Neuronal stem cell (in vitro differentiated cells): Measurements from ENCODE around the gene OVCH1.

ENCODE experiments used
- DNase-seq: peaks from one replicate; pipeline ENCODE4 v3.0.0-alpha.2; 2013; ENCODE audit warnings: low spot score
- H2AFZ ChIP-seq: one replicate; pipeline ENCODE4 v1.6.1; 2013; ENCODE audit warnings: mild to moderate bottlenecking, low read length, inconsistent platforms
- H2AK5ac ChIP-seq: 2 replicates; pipeline ENCODE4 v1.6.1; 2013; ENCODE audit warnings: low read depth, mild to moderate bottlenecking, inconsistent platforms, low read length, moderate library complexity, mixed read lengths
- H2BK120ac ChIP-seq: 2 replicates; pipeline ENCODE4 v1.6.1; 2013; ENCODE audit warnings: low read depth, mild to moderate bottlenecking, inconsistent platforms, low read length, moderate library complexity, mixed read lengths
- H2BK12ac ChIP-seq: one replicate; pipeline ENCODE4 v1.6.1; 2013; ENCODE audit warnings: low read length, inconsistent platforms
- H2BK15ac ChIP-seq: 2 replicates; pipeline ENCODE4 v1.6.1; 2013; ENCODE audit warnings: mild to moderate bottlenecking, low read length, inconsistent platforms, mixed read lengths
- H2BK5ac ChIP-seq: one replicate; pipeline ENCODE4 v1.6.1; 2013; ENCODE audit warnings: inconsistent platforms, mild to moderate bottlenecking, low read length, moderate library complexity
- H3K14ac ChIP-seq: one replicate; pipeline ENCODE4 v1.6.1; 2013; ENCODE audit warnings: low read length, inconsistent platforms
- H3K18ac ChIP-seq: 2 replicates; pipeline ENCODE4 v1.6.1; 2013; ENCODE audit warnings: low read length, inconsistent platforms
- H3K23ac ChIP-seq: 2 replicates; pipeline ENCODE4 v1.6.1; 2013; ENCODE audit warnings: low read depth, mild to moderate bottlenecking, mixed read lengths, low read length, inconsistent platforms; ENCODE audit not compliant: poor library complexity
- H3K27ac ChIP-seq: replicated peaks from 3 replicates; pipeline ENCODE4 v1.5.1; 2013; ENCODE audit warnings: low read length, inconsistent platforms
- H3K27me3 ChIP-seq, 3 experiments: 2 replicates each; pipeline ENCODE4 v1.6.1; 2013; ENCODE audit warnings: low read length in 3 of 3, mild to moderate bottlenecking in 2 of 3, inconsistent platforms in 1 of 3, low read depth in 1 of 3, mixed read lengths in 1 of 3, moderate library complexity in 1 of 3; ENCODE audit not compliant: control insufficient read depth in 3 of 3, insufficient read depth in 3 of 3
- H3K36me3 ChIP-seq, 2 donors: replicated peaks in 1 of 2; 2 replicates each; pipeline ENCODE4 v1.6.1; 2013; ENCODE audit warnings: low read length in 2 of 2; ENCODE audit not compliant: control insufficient read depth in 2 of 2, insufficient read depth in 2 of 2
- H3K4ac ChIP-seq: 2 replicates; pipeline ENCODE4 v1.6.1; 2013; ENCODE audit warnings: inconsistent platforms, mild to moderate bottlenecking, low read length, moderate library complexity
- H3K4me1 ChIP-seq, 2 donors: 1 replicate in 1 of 2; 2 replicates in 1 of 2; pipeline ENCODE4 v1.6.1; 2013; ENCODE audit warnings: low read length in 2 of 2, low read depth in 1 of 2; ENCODE audit not compliant: control insufficient read depth in 2 of 2, insufficient read depth in 1 of 2
- H3K4me2 ChIP-seq: one replicate; pipeline ENCODE4 v1.6.1; 2013; ENCODE audit warnings: mild to moderate bottlenecking, low read length, inconsistent platforms; ENCODE audit not compliant: insufficient read depth, poor library complexity, severe bottlenecking
- H3K4me3 ChIP-seq, 2 donors: 2 replicates each; pipeline ENCODE4 v1.5.1; 2013; ENCODE audit warnings: low read length in 2 of 2, mild to moderate bottlenecking in 2 of 2, inconsistent platforms in 1 of 2, moderate library complexity in 1 of 2
- H3K79me1 ChIP-seq: one replicate; pipeline ENCODE4 v1.6.1; 2013; ENCODE audit warnings: low read depth, mild to moderate bottlenecking, inconsistent platforms, low read length, moderate library complexity
- H3K9ac ChIP-seq: one replicate; pipeline ENCODE4 v1.6.1; 2013; ENCODE audit warnings: mild to moderate bottlenecking, low read depth, low read length, inconsistent platforms; ENCODE audit not compliant: poor library complexity
- H3K9me3 ChIP-seq, 2 donors: replicated peaks in 1 of 2; 2 replicates each; pipeline versions ENCODE3 to v1.6.1; 2013; ENCODE audit warnings: low read length in 2 of 2, mild to moderate bottlenecking in 2 of 2, inconsistent platforms in 1 of 2, low read depth in 1 of 2, mixed read lengths in 1 of 2, moderate library complexity in 1 of 2; ENCODE audit not compliant: control insufficient read depth in 2 of 2, insufficient read depth in 1 of 2
- H4K8ac ChIP-seq: one replicate; pipeline ENCODE4 v1.6.1; 2013; ENCODE audit warnings: low read depth, mild to moderate bottlenecking, inconsistent platforms, low read length, moderate library complexity
- H4K91ac ChIP-seq: one replicate; pipeline ENCODE4 v1.6.1; 2013; ENCODE audit warnings: low read length, low read depth, mild to moderate bottlenecking, inconsistent platforms; ENCODE audit not compliant: poor library complexity
- WGBS, 2 donors: extraction: QIAGEN DNeasy Blood & Tissue Kit; methylation state at CpG; one replicate each; pipeline ENCODE4 v1.1.7; 2013; ENCODE audit warnings: missing lambda C conversion rate in 2 of 2, mixed read lengths in 1 of 2; ENCODE audit not compliant: insufficient read length in 2 of 2, insufficient replicate concordance in 1 of 2; ENCODE audit errors: extremely low coverage in 2 of 2; 5-methylcytosine and 5-hydroxymethylcytosine counted together

Gene OVCH1

GRCh38 chr12:29508949-29509348, 11.5 kb upstream of the OVCH1 start:
- Histone ChIP-seq H2BK15ac (no peak overlapping the region), H2BK12ac (no peak overlapping the region), H3K9ac (no peak overlapping the region), H2AK5ac (no peak overlapping the region), H3K9me3 (no peaks in the 10 kb centered on the region), H3K4me3 (no peak overlapping the region), H3K4ac (no peak overlapping the region), H3K27ac (no peak overlapping the region), H3K36me3 (peaks cover 0 to 65% of the 10 kb centered on the region in 2 donors), H3K14ac (no peak overlapping the region), H3K4me1 (no peaks in the 10 kb centered on the region), H3K27me3 (no peaks in the 10 kb centered on the region), H3K18ac (no peak overlapping the region), H3K4me2 (no peak overlapping the region), H4K8ac (no peak overlapping the region), H2BK120ac (no peak overlapping the region), H2AFZ (no peak overlapping the region), H3K23ac (no peak overlapping the region), H3K79me1 (no peaks in the 10 kb centered on the region), H4K91ac (no peak overlapping the region), H2BK5ac (no peak overlapping the region)
- no peak for DNase-seq
- no CpG with 5 or more reads among the region's 2 CpGs for WGBS, 2 donors

- Histone ChIP-seq H2AFZ (no peak overlapping the region), H2BK120ac (no peak overlapping the region), H3K27me3 (no peaks in the 10 kb centered on the region), H3K18ac (no peak overlapping the region), H4K8ac (no peak overlapping the region), H2BK15ac (no peak overlapping the region), H3K23ac (no peak overlapping the region), H3K4me1 (no peaks in the 10 kb centered on the region), H2AK5ac (no peak overlapping the region), H3K79me1 (no peaks in the 10 kb centered on the region), H3K27ac (no peak overlapping the region), H2BK12ac (no peak overlapping the region), H3K14ac (no peak overlapping the region), H3K9ac (no peak overlapping the region), H2BK5ac (no peak overlapping the region), H3K4me2 (no peak overlapping the region), H3K36me3 (peaks cover 0 to 46% of the 10 kb centered on the region in 2 donors), H3K4ac (no peak overlapping the region), H3K9me3 (no peaks in the 10 kb centered on the region), H4K91ac (no peak overlapping the region), H3K4me3 (no peak overlapping the region)
- WGBS, 2 donors, result no CpG with 5 or more reads among the region's 3 CpGs
- DNase-seq, result no peak
Observed at GRCh38 chr12:29505122-29505521, 7.6 kb upstream of the OVCH1 start.

- Histone ChIP-seq H3K4me2 (no peak overlapping the region), H3K27me3 (no peaks in the 10 kb centered on the region), H3K14ac (no peak overlapping the region), H3K9ac (no peak overlapping the region), H4K91ac (no peak overlapping the region), H2BK15ac (no peak overlapping the region), H3K79me1 (no peaks in the 10 kb centered on the region), H3K23ac (no peak overlapping the region), H3K18ac (no peak overlapping the region), H2BK120ac (no peak overlapping the region), H3K9me3 (no peaks in the 10 kb centered on the region), H2AFZ (no peak overlapping the region), H4K8ac (no peak overlapping the region), H2AK5ac (no peak overlapping the region), H3K36me3 (peaks cover 0 to 35% of the 10 kb centered on the region in 2 donors), H3K4me1 (no peaks in the 10 kb centered on the region), H3K4me3 (no peak overlapping the region), H2BK12ac (no peak overlapping the region), H2BK5ac (no peak overlapping the region), H3K4ac (no peak overlapping the region), H3K27ac (no peak overlapping the region)
- DNase-seq, result no peak
Observed at GRCh38 chr12:29503283-29503682, 5.8 kb upstream of the OVCH1 start.

GRCh38 chr12:29499235-29499634, 1.7 kb upstream of the OVCH1 start:
- H3K79me1 ChIP-seq, result no peaks in the 10 kb centered on the region
- no peak overlapping the region for H3K4me3 ChIP-seq
- H3K27me3 ChIP-seq, result no peaks in the 10 kb centered on the region
- H3K4ac ChIP-seq, result no peak overlapping the region
- H3K4me1 ChIP-seq, result peaks cover 0 to 3% of the 10 kb centered on the region in 2 donors
- H2BK15ac ChIP-seq, result no peak overlapping the region
- no peak overlapping the region for H2BK120ac ChIP-seq
- H4K91ac ChIP-seq, result no peak overlapping the region
- H3K9me3 ChIP-seq, result no peaks in the 10 kb centered on the region
- H3K36me3 ChIP-seq, result peaks cover 0 to 12% of the 10 kb centered on the region in 2 donors
- DNase-seq, result no peak
- H2AK5ac ChIP-seq, result no peak overlapping the region
- WGBS, 2 donors, result no CpG with 5 or more reads among the region's 3 CpGs
- no peak overlapping the region for H4K8ac ChIP-seq
- no peak overlapping the region for H2AFZ ChIP-seq
- H3K23ac ChIP-seq, result no peak overlapping the region
- no peak overlapping the region for H3K27ac ChIP-seq
- H2BK12ac ChIP-seq, result no peak overlapping the region
- H2BK5ac ChIP-seq, result no peak overlapping the region
- no peak overlapping the region for H3K14ac ChIP-seq
- no peak overlapping the region for H3K18ac ChIP-seq
- H3K4me2 ChIP-seq, result no peak overlapping the region
- no peak overlapping the region for H3K9ac ChIP-seq
